Kasumi-1 (cell line): ENCODE data around the gene METTL1.

Source experiments
- DNase-seq, 2 experiments: peaks; one replicate each; lab custom pipeline; 2025; lab: John Stamatoyannopoulos, UW

The METTL1 gene

DNA sequence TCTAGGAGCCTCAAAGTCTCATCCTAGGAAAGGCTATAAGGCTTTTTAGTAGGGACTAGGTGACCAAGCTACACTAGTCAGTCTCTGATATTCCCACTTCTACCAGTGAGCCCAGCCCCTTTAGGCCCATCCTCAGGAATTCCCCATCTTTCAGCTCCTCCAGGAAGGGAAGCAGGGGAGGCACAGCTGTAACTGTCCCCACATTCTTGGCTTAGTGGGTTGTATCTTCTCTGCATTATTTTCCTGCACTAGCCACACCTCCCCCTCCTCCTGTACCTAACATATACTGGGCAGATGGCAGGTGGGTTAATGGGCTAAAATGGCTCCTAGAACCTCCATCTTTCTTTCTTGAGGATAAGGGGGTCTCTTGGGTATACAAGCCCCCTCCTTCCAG is 4.6 kb downstream of the METTL1 start:
- DNase-seq = no peak

DNA sequence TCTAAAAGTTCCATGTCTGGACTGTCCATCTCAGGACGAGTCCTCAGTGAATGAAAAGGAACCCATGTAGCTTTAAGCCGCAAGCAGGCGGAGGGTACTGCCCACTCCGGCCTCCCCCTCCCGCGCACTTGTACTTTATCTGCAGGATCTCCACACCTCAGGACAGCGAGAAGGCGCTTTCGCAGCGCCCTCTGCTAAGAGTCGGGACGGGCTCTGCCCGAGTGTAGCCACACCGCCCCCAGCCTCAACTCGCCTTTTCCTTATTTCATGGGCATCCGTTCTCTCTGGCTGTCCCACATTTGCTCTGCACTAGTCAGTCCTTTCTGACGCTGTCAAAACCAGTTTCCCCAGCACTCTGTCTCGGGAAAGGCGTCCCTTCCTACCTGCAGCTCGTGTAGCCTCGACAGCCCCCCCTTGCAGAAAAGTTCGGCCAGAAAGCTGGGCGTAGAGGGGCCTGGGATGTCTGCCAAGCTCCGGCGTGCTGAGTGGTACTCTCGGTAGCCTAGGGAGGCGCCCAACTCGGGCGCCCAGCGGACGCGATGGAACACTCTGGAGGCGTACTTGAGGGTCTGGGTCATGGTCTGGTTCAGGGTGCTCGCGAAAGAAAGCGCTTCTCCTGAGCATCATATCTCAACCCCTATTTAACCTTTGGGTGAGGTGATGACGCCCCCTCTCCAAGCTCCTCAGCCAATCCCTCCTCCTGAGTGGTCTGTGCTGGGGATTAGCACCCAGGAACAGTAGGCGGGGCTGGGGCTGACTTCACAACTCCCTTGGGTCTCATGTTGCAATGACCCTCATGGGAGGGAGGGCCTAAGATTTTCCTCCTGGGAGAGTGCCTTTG is 5.2 kb downstream of the METTL1 start, which contains the start of gene CYP27B1:
Gene CYP27B1 (minus strand): TSS at position 615 of the 841 bp plus-strand sequence. CDS start 37 bp downstream, at position 578.
- peak in 1 of 2 experiments; percentile 28 for DNase-seq

DNA sequence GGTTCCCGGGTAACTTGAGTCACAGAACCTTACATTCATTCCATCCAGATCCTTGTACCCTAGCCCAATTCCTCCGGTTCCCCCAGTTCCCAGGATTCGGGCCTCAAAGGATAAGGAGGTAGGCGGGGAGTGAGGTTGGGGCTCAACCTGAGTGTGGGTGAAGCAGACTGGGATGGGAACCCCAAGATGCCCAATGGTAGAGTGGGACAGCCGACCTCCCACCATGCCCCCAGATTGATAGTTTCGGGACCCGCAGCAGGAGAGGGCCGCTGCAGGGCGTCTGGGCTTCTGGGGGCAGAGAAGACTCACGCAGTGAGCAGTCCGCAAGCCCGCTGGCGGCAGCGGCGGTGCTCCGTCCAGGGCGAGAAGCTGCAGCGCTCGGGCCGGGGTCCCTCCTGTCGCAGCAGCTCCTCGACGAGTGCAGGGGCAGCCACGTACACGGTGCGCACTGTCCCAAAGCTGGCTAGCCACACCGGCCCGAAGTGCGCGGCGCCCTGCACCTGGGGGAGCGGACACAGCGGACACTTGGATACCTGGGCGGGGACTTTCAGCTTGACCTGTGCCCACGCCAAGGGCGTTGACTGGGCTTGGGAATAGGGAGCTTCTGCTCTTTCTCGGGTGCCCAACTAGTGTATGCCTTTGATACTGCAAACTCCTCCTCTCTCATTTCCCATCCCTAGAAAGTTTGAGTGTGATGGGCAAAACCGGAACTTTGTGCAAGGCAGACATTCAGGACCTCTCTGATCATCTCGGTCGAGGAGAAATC is 6.0 kb downstream of the METTL1 start:
- peak in 1 of 2 experiments; percentile 32 for DNase-seq

DNA sequence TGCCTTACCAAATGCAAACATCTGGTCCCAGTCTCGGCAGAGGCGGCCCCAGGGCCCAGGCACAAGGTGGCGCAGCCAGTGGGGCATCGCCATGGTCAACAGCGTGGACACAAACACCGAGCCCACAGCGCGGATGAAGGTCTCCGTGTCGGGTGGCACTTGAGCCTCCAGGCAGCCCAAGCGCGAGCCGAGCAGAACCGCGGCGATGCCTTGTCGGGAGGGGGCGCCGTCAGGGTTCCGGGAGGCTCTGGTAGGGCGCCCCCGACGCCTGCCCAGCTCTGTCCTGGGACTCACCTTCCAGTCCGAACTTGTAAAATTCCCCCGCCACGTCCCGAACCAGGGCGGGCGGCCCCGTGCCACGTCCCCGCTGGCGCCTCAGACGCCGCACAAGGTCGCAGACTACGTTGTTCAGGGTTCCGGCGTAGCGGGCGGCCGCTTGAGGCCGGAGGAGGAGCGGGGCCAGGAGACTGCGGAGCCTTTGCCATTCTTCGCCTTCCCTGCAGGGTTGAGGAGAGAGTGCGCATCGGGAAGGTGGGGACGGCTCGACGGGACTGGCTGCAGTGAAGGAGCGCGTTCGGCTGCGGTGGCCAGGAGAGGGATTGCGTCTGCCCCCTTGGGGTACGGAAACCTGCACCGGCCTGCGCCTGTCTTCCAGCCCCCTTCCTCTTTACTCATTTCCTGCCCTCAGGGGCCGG is 6.8 kb downstream of the METTL1 start:
- DNase-seq = peak; percentile 55 to 59

DNA sequence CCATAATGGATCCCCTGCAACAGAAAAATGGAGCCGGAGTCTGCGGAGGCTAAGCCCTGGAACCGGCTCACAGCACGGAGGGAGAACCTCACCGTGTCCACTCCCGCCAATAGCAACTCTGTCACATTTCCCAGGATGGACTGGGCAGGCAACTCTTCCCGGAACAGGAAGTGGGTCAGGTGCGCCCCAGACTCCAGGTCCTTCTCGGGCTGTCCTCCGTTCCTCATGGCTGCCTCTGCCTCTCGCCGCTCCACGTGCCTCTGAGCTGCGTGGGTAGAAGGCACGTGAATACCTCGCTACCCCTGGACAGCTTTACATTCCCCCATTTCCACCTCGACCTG is 7.3 kb downstream of the METTL1 start:
- DNase-seq = no peak

DNA sequence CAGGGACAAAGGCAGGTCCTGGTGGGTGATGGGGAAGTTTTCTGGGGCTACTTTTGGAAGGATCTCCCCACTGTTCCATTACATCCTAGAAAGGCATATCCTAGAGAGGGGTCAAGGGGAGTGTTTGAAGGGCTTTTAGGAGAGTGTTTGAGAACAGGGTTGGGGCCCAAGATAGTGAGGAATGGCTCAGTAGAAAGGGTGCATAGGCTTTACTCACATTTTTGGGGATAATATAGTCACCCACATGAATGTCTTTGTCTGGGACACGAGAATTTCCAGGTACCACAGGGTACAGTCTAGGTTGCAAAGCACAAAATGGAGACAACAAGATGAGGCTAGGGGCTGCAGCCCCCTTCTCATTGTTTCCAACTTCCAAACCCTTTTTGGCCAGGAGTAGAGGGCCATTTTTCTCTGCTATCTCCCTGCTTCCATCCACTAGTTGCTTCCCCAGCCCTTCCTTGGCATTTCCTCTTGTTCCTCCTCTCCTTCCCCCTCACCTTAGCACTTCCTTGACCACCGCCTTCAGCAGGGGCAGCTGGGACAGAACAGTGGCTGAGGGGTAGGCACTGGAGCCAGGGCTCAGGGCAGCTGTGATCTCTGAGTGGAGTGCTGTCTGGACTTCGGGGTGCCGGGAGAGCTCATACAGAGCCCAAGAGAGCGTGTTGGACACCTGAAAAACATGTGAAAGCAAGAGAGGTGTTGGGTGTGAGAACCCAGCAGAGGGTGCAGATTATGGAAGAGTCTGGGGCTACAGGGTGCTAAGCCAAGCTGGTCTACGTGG is 7.8 kb downstream of the METTL1 start:
- DNase-seq = no peak

DNA sequence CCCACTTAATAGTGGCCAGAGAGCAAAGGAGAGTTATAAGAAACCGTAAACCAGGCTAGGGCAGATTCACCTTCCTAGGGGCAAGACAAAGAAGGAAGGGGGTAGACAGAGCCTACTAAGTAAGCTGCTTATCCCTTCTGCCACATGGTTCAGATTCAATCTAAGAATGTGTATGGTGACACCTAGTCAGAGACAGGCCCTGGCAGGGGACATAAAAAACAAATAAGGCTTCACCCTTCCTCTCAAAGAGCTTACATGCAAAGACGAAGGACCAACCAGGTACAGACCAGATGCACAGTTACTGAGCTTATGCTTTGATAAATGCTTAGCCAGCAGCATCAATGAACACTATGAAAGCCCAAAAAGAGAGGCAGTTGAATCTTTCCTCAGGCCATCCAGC is 9.4 kb downstream of the METTL1 start:
- no peak for DNase-seq

DNA sequence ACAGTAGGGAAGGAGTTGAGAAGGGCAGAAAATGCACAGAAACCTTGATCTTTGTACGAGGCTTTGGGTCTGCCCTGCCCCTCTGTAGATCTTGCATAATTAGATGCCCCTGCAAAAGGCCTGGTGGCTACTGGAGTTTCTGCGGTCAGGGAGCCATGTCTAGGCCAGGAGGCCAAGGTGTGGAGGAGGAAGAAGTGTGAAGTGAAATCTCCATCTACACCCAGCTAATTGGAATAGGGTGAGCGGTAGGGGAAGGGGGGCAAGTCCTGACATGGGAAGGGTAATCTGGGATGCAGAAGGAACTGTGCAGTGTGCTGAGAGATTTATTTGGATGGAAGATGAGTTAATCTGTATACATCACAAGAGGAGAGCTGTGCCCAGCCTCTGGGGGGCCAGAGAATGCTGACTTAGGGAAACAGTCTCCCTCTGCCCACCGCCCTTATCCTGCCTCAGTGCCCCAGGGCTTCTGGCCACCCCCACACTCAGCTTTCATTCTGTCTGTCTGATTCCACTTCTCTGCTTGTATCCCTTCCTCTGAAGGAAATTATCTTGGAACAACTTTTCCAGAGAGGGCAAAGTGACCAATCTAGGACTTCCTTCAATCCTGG is 10.4 kb downstream of the METTL1 start:
- no peak for DNase-seq

DNA sequence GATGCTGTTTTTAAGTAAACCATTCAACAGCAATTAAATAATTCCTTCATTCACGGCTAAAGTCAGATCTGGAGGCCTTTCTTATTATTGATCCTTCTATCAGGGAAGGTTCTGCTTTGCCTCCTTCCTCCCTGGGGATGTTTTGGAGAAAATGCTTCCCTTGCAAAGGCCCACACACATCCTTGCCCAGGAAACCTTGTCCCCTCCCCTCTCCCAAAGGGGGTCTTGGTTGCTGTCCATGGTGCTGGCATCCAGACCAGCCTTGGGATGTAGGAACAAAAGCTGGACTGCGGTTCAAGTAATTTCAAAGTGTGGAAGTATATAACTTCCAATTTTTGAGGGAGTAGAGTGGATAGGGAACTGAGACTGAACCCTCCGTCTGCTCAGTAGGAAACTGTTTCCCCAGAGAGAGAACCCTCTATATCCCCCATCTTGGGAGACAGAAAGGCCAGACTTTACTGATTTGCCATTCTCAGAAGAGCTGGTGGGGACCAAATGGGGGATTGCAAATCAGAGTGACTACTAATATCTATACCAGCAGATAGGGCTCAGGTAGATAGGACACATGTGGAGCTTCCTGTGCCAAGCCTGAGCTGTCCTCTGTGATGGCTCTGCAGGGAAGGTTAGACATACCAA is 11.4 kb downstream of the METTL1 start:
- DNase-seq = no peak

DNA sequence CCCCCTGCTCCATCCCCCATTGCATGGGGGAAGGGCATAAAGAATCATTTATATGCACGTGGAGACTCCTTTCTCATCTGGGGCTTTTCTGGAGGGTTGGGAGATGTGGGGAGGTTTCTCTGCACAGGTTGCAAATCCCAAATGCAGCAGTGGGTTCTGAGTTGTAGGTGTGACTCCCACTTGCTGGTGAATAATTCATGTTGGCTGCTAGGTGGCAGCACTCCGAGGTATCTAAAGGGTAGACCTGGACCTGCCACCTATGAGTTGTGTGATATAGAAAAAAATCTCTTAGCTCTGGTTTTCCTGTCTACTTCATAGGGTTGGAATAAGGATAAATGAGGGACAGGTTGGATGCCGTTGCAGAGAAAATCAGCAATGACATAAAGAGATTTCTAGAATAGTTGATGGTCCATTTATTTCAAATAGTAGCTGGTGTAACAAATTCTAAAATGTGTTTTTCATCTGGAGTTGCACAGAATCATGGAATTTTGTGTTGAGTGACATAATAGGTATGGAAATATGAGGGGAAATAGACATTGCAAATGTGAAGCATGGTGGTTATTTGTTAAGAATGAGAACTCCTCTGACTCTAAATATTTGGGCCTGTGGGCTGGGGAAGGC is 12.4 kb downstream of the METTL1 start:
- DNase-seq = peak; percentile 41 to 58

DNA sequence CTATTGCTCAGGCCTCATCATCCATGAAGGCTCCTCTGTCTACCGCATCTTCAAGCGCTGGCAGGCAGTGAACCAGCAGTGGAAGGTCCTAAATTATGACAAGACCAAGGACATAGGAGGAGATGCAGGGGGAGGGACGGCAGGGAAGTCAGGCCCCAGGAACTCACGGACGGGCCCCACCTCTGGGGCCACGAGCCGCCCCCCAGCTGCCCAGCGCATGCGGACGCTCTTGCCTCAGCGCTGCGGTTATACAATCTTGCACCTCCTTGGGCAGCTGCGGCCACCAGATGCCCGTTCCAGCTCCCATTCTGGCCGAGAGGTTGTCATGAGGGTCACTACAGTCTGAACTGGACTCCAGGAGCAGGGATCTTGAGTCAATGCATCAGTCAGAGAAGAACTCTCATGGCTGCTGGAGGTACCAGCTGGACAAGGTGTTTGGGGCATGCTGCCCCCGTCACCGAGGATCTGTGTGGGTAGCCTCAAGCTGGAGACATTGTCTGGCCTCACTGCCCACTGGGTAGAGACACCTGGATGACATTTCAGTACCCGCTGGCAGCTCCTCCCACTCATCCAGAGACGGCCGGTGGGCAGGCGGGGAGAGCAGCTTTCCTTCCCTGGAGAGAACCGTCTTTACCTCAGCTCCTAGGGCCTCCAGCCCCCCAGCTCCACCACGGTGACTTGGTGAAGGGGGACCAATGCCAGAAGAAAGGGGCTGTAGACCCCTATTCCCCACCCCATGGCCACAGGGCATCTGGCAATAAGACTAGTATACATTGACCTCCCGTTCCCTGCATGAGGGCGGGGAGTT is 13.1 kb downstream of the METTL1 start:
- no peak for DNase-seq

DNA sequence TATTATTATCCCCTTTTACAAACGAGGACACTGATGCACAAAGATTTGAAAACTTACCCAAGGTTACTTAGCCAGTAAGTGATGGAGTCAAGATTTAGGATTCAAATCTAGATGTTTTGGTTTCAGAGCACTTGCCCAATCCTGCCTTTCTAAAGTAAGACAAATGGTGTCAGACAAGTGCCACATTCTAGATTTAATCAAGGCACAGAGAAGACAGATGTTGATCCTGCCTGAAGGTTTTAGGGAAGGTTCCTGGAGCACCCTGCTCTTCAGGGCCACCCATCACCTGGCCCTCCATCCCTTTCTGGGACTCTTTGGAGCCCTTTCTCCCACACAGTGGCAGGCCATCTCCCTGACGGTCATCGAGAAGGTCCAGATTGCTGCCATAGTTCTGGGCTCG is 14.1 kb downstream of the METTL1 start:
- DNase-seq = no peak

DNA sequence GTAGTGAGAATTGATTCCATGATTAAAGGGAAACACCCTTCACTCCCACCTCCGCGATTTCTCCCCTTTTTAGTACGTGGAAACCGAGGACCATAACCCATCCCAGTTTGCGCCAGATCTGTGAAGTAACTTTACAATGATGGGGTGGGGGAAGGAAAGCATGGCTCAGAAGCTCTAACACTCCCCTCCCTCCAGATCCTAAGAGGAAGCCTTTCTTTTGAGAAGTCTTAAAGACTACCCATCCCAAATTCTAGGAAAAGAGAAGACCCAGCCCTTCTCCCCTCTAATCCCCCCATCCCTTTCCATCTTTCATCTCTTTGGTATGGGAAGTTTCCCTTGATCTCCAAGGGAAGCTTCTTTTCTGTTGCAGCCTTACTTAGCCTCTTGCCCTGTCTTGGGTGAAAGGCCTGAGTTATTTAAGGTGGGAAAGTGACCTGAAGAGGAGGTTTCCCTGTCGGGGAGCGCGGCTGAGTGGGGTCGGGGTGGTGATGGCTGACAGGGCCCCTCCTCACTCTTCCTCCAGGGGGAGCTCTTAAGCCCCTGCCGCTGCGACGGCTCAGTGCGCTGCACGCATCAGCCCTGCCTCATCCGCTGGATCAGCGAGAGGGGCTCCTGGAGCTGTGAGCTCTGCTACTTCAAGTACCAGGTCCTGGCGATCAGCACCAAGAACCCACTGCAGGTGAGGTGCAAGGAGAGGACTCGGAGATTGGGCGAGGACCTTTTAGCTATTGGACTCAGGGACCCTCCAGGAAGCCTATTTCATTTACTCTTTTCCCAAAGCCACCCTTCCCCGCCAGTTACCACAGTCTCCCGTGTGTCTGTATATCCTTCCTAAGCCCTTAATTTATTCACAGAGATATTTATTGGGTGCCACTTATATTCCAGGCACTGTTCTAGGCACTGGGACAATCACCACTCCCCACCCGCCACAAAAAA is 15.2 kb downstream of the METTL1 start:
- peak; percentile 65 to 75 for DNase-seq

DNA sequence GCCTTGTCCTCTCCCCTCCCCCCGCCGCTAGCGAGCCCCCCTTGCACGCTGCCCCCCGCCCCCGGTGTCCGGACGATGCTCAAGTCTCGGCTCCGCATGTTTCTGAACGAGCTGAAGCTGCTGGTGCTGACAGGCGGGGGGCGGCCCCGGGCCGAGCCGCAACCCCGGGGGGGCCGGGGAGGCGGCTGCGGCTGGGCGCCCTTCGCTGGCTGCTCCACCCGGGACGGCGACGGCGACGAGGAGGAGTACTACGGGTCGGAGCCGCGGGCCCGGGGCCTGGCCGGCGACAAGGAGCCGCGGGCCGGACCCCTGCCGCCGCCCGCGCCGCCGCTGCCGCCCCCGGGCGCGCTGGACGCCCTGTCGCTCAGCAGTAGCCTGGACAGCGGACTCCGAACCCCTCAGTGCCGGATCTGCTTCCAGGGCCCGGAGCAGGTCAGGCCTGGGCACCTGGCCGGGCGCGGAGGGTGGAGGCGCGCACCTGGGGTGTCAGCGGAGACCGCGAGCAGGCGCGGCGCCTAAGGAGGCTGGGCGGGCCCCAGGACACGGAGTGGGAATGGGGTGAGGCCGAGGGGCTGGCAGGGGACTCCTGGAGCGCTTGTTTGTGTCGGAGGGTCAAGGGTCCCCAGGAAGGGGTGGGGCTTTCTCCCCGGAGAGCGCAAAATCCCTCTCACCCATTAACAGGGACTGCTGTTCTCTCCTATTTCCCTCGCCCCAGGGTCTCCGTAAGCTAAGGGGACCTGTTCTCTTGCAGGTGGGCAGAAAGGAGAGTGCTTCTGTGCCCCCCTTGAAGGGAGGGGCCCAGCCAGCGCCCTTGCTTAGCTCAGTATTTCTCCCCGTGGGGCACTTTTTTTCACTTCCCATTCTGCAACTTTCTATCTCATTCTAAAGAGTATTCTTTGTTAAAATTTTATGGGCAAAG is 16.2 kb downstream of the METTL1 start:
- no peak for DNase-seq

DNA sequence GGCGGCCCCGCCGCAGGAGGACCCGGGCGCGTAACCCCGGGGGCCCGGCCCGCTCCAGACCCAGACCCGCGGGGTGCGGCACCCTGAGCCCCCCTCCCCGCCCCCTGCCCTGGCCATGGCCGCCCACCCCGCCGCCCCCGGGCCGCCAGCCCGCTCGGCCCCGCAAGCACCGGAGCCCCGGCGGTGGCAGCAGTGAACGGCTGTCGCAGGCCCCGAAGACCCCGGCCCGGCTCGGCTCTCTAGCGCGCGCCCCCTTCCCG is 16.8 kb downstream of the METTL1 start:
- DNase-seq = no peak

DNA sequence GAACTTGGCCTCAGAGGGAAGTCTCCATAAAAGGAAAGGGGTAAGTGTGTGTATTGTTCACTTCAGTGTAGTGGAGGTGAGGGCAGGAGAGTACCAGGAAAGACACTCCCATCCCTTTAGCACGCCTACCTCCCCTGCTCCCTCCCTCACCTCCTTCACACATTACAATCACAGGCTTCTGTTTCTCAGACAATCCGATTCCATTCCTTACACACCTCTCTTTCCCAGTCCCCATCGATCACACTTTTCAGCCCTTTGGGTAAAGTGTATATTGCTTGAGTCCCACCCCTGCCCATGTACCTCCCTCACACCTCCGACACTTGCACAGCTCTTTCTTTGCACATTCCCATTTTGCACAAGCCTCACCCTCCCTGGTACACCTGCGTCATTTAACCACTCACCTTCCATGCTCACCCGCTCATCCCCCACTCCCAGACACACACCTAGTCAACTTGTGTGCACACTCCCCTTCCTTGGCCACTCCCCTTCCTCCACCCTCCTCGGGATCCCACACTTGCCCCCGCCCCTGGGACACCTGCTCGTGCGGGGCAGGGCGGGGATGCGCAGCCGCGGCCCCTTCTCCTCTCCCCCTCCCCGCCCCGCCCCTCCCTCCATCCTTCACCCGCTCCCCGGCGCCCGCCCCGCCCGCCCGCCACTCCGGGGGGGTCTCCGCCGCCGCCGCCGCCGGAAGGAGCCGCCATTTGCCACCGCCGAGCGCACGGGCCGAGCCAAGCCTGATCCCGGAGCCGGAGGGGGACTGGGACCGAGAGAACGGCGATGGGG is 17.3 kb downstream of the METTL1 start, which contains the start of gene MARCHF9:
Gene MARCHF9 (plus strand): TSS at position 693 of the 783 bp plus-strand sequence. CDS start 426 bp downstream, outside the sequence.
- peak in 1 of 2 experiments; percentile 9 for DNase-seq
